Panc1 (cell line): ENCODE measurements around the gene IL13.

Experiments used
- CTCF ChIP-seq: fragments of 450-650 bp; IDR thresholded peaks from 2 replicates; pipeline ENCODE4 v1.5.1; 2017; ENCODE audit warnings: mild to moderate bottlenecking
- POLR2AphosphoS5 ChIP-seq: IDR thresholded peaks from 2 replicates; pipeline ENCODE4 v1.6.1; 2012; ENCODE audit warnings: mild to moderate bottlenecking, low read depth, low read length, moderate library complexity
- REST ChIP-seq, 2 experiments: IDR thresholded peaks; 2 replicates each; pipeline ENCODE4 v1.6.1; 2011 to 2012; ENCODE audit warnings: low read depth in 2 of 2, control low read depth in 1 of 2, low read length in 1 of 2, mild to moderate bottlenecking in 1 of 2, moderate library complexity in 1 of 2; ENCODE audit not compliant: insufficient read depth in 1 of 2
- SIN3A ChIP-seq: IDR thresholded peaks from 2 replicates; pipeline ENCODE4 v1.6.1; 2012; ENCODE audit warnings: low read depth, mild to moderate bottlenecking, low read length, moderate library complexity, borderline replicate concordance; ENCODE audit not compliant: insufficient read depth

GRCh38 chr5:132655821-132656773 lies 1.9 kb upstream of the IL13 start:
- no peak for TF ChIP-seq CTCF
- TF ChIP-seq REST (IDR thresholded peaks at IDR 0.05; ENCODE audit: insufficient read depth in 1 of 2, low read depth in 2 of 2, low read length in 1 of 2) = no peak
- no peak for TF ChIP-seq SIN3A
- no peak for TF ChIP-seq POLR2AphosphoS5
